Measurements from ENCODE around the gene ASB1.

- TF ChIP-seq, protein P1, sequence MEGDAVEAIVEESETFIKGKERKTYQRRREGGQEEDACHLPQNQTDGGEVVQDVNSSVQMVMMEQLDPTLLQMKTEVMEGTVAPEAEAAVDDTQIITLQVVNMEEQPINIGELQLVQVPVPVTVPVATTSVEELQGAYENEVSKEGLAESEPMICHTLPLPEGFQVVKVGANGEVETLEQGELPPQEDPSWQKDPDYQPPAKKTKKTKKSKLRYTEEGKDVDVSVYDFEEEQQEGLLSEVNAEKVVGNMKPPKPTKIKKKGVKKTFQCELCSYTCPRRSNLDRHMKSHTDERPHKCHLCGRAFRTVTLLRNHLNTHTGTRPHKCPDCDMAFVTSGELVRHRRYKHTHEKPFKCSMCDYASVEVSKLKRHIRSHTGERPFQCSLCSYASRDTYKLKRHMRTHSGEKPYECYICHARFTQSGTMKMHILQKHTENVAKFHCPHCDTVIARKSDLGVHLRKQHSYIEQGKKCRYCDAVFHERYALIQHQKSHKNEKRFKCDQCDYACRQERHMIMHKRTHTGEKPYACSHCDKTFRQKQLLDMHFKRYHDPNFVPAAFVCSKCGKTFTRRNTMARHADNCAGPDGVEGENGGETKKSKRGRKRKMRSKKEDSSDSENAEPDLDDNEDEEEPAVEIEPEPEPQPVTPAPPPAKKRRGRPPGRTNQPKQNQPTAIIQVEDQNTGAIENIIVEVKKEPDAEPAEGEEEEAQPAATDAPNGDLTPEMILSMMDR (optimal IDR thresholded peaks at IDR 0.05 in 1 of 3, IDR thresholded peaks at IDR 0.05 in 1 of 3, conservative IDR thresholded peaks at IDR 0.05 in 1 of 3; ENCODE audit: extremely low read depth in 1 of 3, insufficient read depth in 2 of 3, low read length in 3 of 3) = no peak
- TF ChIP-seq EZH2 (IDR thresholded peaks at IDR 0.05; ENCODE audit: low read length) = no peak
Observed at GRCh38 chr2:238389988-238390589, 36.6 kb upstream of the ASB1 start.

Data from keratinocyte (primary cell).